Measurements from ENCODE around the gene FAF1.

Gene FAF1

DNA sequence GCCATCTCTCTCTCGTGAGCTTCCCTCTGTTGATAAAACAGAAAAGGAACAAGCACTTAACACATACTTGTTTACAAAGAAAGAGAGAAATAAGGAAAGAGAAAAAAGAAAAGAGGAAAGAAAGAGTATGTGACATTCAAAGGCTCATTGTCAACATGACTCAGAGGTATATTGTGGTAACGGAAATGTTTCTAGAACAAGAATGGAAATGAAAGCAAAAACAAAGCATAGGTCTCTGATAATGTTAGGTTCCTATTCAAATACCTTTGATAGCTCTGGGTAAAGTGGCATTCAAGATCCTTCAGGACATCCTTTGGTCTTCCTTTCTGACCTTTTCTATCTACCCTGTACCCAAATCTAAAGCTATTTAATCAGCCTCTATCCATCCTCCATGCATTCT is 469.4 kb downstream of the FAF1 start:
- Histone ChIP-seq H3K4me3 (ENCODE audit: insufficient read depth, low read length, poor library complexity, severe bottlenecking) (no peak overlapping the region), H2AFZ (ENCODE audit: low read depth, low read length, severe bottlenecking) (no peak overlapping the region), H3K36me3 (ENCODE audit: low read length) (0 out of 2 replicates have a peak, but pooled peaks cover 3% of the 10 kb centered on the region), H3F3A (ENCODE audit: insufficient read depth) (no peaks in the 10 kb centered on the region), H3K9me2 (replicated peaks; ENCODE audit: insufficient read depth, low read length) (no peaks in the 10 kb centered on the region), H3K9me3 (ENCODE audit: insufficient read depth, low read length) (no peaks in the 10 kb centered on the region), H3K4me2 (ENCODE audit: low read depth, low read length, poor library complexity, severe bottlenecking) (no peak overlapping the region), H3K9ac (ENCODE audit: low read length) (no peak overlapping the region), H3K27me3 (ENCODE audit: low read length) (no peaks in the 10 kb centered on the region), H4K20me1 (ENCODE audit: low read depth, low read length) (no peaks in the 10 kb centered on the region), H3K27ac (ENCODE audit: low read depth, low read length) (no peak overlapping the region), H3K79me2 (ENCODE audit: insufficient read depth, low read length) (no peaks in the 10 kb centered on the region)
- TF ChIP-seq, protein P1, sequence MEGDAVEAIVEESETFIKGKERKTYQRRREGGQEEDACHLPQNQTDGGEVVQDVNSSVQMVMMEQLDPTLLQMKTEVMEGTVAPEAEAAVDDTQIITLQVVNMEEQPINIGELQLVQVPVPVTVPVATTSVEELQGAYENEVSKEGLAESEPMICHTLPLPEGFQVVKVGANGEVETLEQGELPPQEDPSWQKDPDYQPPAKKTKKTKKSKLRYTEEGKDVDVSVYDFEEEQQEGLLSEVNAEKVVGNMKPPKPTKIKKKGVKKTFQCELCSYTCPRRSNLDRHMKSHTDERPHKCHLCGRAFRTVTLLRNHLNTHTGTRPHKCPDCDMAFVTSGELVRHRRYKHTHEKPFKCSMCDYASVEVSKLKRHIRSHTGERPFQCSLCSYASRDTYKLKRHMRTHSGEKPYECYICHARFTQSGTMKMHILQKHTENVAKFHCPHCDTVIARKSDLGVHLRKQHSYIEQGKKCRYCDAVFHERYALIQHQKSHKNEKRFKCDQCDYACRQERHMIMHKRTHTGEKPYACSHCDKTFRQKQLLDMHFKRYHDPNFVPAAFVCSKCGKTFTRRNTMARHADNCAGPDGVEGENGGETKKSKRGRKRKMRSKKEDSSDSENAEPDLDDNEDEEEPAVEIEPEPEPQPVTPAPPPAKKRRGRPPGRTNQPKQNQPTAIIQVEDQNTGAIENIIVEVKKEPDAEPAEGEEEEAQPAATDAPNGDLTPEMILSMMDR (IDR thresholded peaks at IDR 0.05; ENCODE audit: insufficient read depth, low read length, poor library complexity, severe bottlenecking) = no peak
- TF ChIP-seq EZH2phosphoT487 (conservative IDR thresholded peaks at IDR 0.05; ENCODE audit: low read length) = no peak

DNA sequence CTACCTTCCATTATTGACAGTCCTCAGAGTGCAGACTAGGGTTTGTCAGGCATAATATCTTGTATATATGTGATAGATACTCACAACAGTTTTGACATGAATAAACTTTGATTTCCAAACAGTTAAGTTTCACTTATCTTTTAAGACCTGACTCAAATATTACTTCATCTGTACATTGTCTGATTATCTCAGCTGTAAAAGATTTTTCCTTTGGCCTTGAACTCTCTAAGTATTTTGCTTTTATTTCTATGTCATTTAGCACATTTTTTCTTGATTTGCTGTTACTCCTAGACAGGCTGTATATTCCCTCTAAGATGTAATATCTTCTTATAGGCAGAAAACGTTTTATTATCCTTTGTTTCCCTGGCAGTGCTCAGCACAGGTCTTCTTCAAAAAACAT is 471.2 kb downstream of the FAF1 start:
- no peak overlapping the region for H3K4me3 ChIP-seq (ENCODE audit: insufficient read depth, low read length, poor library complexity, severe bottlenecking)
- no peak for TF ChIP-seq EZH2phosphoT487 (conservative IDR thresholded peaks at IDR 0.05; ENCODE audit: low read length)
- TF ChIP-seq, protein P1 (IDR thresholded peaks at IDR 0.05; ENCODE audit: insufficient read depth, low read length, poor library complexity, severe bottlenecking) = no peak
- no peak overlapping the region for H3K9ac ChIP-seq (ENCODE audit: low read length)
- no peaks in the 10 kb centered on the region for H4K20me1 ChIP-seq (ENCODE audit: low read depth, low read length)
- no peak overlapping the region for H2AFZ ChIP-seq (ENCODE audit: low read depth, low read length, severe bottlenecking)
- no peaks in the 10 kb centered on the region for H3K27me3 ChIP-seq (ENCODE audit: low read length)
- H3K27ac ChIP-seq (ENCODE audit: low read depth, low read length) = no peak overlapping the region
- H3K79me2 ChIP-seq (ENCODE audit: insufficient read depth, low read length) = no peaks in the 10 kb centered on the region
- H3K4me2 ChIP-seq (ENCODE audit: low read depth, low read length, poor library complexity, severe bottlenecking) = no peak overlapping the region
- 0 out of 2 replicates have a peak, but pooled peaks cover 3% of the 10 kb centered on the region for H3K36me3 ChIP-seq (ENCODE audit: low read length)
- H3K9me2 ChIP-seq (replicated peaks; ENCODE audit: insufficient read depth, low read length) = no peaks in the 10 kb centered on the region
- H3F3A ChIP-seq (ENCODE audit: insufficient read depth) = no peaks in the 10 kb centered on the region
- H3K9me3 ChIP-seq (ENCODE audit: insufficient read depth, low read length) = no peaks in the 10 kb centered on the region

DNA sequence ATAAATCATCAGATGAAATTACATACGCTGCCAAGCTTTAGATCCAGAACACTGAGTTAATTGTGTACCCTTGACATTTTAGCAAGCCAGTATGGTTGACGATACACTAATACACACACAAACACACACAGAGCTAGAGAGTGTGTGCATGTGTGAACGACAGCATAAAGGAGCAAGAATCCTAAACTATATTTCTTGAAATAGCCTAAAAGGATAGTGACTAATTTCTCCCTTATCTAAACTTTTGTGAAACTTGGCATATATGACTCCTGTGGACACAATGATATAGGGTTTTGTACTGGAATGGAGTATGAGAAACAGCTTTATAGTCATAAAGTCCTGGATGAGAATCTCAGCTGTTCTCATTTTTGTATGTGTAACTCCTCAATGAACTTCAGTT is 471.7 kb downstream of the FAF1 start:
- H3K4me2 ChIP-seq (ENCODE audit: low read depth, low read length, poor library complexity, severe bottlenecking) = no peak overlapping the region
- no peaks in the 10 kb centered on the region for H3K9me3 ChIP-seq (ENCODE audit: insufficient read depth, low read length)
- H3K9ac ChIP-seq (ENCODE audit: low read length) = no peak overlapping the region
- no peaks in the 10 kb centered on the region for H3F3A ChIP-seq (ENCODE audit: insufficient read depth)
- no peaks in the 10 kb centered on the region for H3K79me2 ChIP-seq (ENCODE audit: insufficient read depth, low read length)
- no peak overlapping the region for H3K4me3 ChIP-seq (ENCODE audit: insufficient read depth, low read length, poor library complexity, severe bottlenecking)
- 0 out of 2 replicates have a peak, but pooled peaks cover 3% of the 10 kb centered on the region for H3K36me3 ChIP-seq (ENCODE audit: low read length)
- no peaks in the 10 kb centered on the region for H3K27me3 ChIP-seq (ENCODE audit: low read length)
- H4K20me1 ChIP-seq (ENCODE audit: low read depth, low read length) = no peaks in the 10 kb centered on the region
- TF ChIP-seq EZH2phosphoT487 (conservative IDR thresholded peaks at IDR 0.05; ENCODE audit: low read length) = no peak
- TF ChIP-seq, protein P1 (IDR thresholded peaks at IDR 0.05; ENCODE audit: insufficient read depth, low read length, poor library complexity, severe bottlenecking) = no peak
- no peaks in the 10 kb centered on the region for H3K9me2 ChIP-seq (replicated peaks; ENCODE audit: insufficient read depth, low read length)
- no peak overlapping the region for H3K27ac ChIP-seq (ENCODE audit: low read depth, low read length)
- no peak overlapping the region for H2AFZ ChIP-seq (ENCODE audit: low read depth, low read length, severe bottlenecking)
